ENCODE results near the gene ADAMTS7. TPM values are rescaled to one million over a fixed set of nuclear protein-coding genes. Genes with fewer than 3 reads are reported as not detected.
A peak's percentile ranks its signal among the peaks of the same experiment; 100 is the strongest.

ADAMTS7 gene
- total and polyA plus RNA-seq, 2 donors (not counting 1 experiment from before 2014, with no cell fraction given) = 7.9 TPM

GRCh38 chr15:78828920-78829319, 17.7 kb upstream of the ADAMTS7 start:
- TF ChIP-seq EZH2 (IDR thresholded peaks at IDR 0.05; ENCODE audit: low read length, missing control alignments) = no peak
- TF ChIP-seq CTCF (conservative IDR thresholded peaks at IDR 0.05 in 1 of 2, IDR thresholded peaks at IDR 0.05 in 1 of 2; ENCODE audit: low read depth in 1 of 2, low read length in 2 of 2) = no peak
- no peak overlapping the region for H2AFZ ChIP-seq (ENCODE audit: low read length)
- DNase-seq (ENCODE audit: low read depth in 2 of 2) = no peak

GRCh38 chr15:78822514-78822913, 11.2 kb upstream of the ADAMTS7 start:
- Histone ChIP-seq H3K9me3 (ENCODE audit: control insufficient read depth, insufficient read depth, low read depth, low read length) (no peaks in the 10 kb centered on the region), H3K27ac (ENCODE audit: insufficient read depth, low read length) (no peak overlapping the region), H3K4me2 (ENCODE audit: extremely low read depth, insufficient read depth, low read length) (no peak overlapping the region), H4K20me1 (ENCODE audit: control insufficient read depth, extremely low read depth, insufficient read depth, low read length) (no peaks in the 10 kb centered on the region), H3K36me3 (ENCODE audit: control insufficient read depth, insufficient read depth, low read length) (no peaks in the 10 kb centered on the region), H3K79me2 (ENCODE audit: control insufficient read depth, insufficient read depth, low read length) (no peaks in the 10 kb centered on the region), H3K27me3 (ENCODE audit: control insufficient read depth, insufficient read depth, low read length) (no peaks in the 10 kb centered on the region), H3K4me3 (replicated peaks in 1 of 4; ENCODE audit: control extremely low read depth in 1 of 4, insufficient read depth in 1 of 4, low read depth in 3 of 4, low read length in 4 of 4) (no peak overlapping the region), H2AFZ (ENCODE audit: low read length) (no peak overlapping the region), H3K9ac (ENCODE audit: insufficient read depth, low read length) (no peak overlapping the region), H3K4me1 (ENCODE audit: control insufficient read depth, extremely low read depth, insufficient read depth, low read length) (no peaks in the 10 kb centered on the region)
- TF ChIP-seq EZH2 (IDR thresholded peaks at IDR 0.05; ENCODE audit: low read length, missing control alignments) (no peak), CTCF (conservative IDR thresholded peaks at IDR 0.05 in 1 of 2, IDR thresholded peaks at IDR 0.05 in 1 of 2; ENCODE audit: low read depth in 1 of 2, low read length in 2 of 2) (no peak)
- no peak for DNase-seq (ENCODE audit: low read depth in 2 of 2)

More at GRCh38 chr15:78828920-78829319, 17.7 kb upstream of the ADAMTS7 start:
- Histone ChIP-seq H3K9me3 (ENCODE audit: control insufficient read depth, insufficient read depth, low read depth, low read length) (no peaks in the 10 kb centered on the region), H3K4me2 (ENCODE audit: extremely low read depth, insufficient read depth, low read length) (no peak overlapping the region), H4K20me1 (ENCODE audit: control insufficient read depth, extremely low read depth, insufficient read depth, low read length) (no peaks in the 10 kb centered on the region), H3K27me3 (ENCODE audit: control insufficient read depth, insufficient read depth, low read length) (no peaks in the 10 kb centered on the region), H3K4me1 (ENCODE audit: control insufficient read depth, extremely low read depth, insufficient read depth, low read length) (no peaks in the 10 kb centered on the region), H3K9ac (ENCODE audit: insufficient read depth, low read length) (no peak overlapping the region), H3K27ac (ENCODE audit: insufficient read depth, low read length) (no peak overlapping the region), H3K36me3 (ENCODE audit: control insufficient read depth, insufficient read depth, low read length) (no peaks in the 10 kb centered on the region), H3K4me3 (replicated peaks in 1 of 4; ENCODE audit: control extremely low read depth in 1 of 4, insufficient read depth in 1 of 4, low read depth in 3 of 4, low read length in 4 of 4) (no peak overlapping the region), H3K79me2 (ENCODE audit: control insufficient read depth, insufficient read depth, low read length) (no peaks in the 10 kb centered on the region)

GRCh38 chr15:78811825-78812183, 540 bp upstream of the ADAMTS7 start:
- Histone ChIP-seq H3K4me2 (ENCODE audit: extremely low read depth, insufficient read depth, low read length) (peak overlapping the region; percentile 82), H3K27me3 (ENCODE audit: control insufficient read depth, insufficient read depth, low read length) (peaks cover 3% of the 10 kb centered on the region), H3K9me3 (ENCODE audit: control insufficient read depth, insufficient read depth, low read depth, low read length) (no peaks in the 10 kb centered on the region), H3K79me2 (ENCODE audit: control insufficient read depth, insufficient read depth, low read length) (no peaks in the 10 kb centered on the region), H3K4me1 (ENCODE audit: control insufficient read depth, extremely low read depth, insufficient read depth, low read length) (peaks cover 10% of the 10 kb centered on the region), H3K9ac (ENCODE audit: insufficient read depth, low read length) (peak overlapping the region; percentile 71), H3K27ac (ENCODE audit: insufficient read depth, low read length) (peak overlapping the region; percentile 61), H3K36me3 (ENCODE audit: control insufficient read depth, insufficient read depth, low read length) (no peaks in the 10 kb centered on the region), H4K20me1 (ENCODE audit: control insufficient read depth, extremely low read depth, insufficient read depth, low read length) (no peaks in the 10 kb centered on the region), H2AFZ (ENCODE audit: low read length) (peak overlapping the region; percentile 91), H3K4me3 (replicated peaks in 1 of 4; ENCODE audit: control extremely low read depth in 1 of 4, insufficient read depth in 1 of 4, low read depth in 3 of 4, low read length in 4 of 4) (peak overlapping the region; percentile 26 to 69 (median 32))
- DNase-seq (ENCODE audit: low read depth in 2 of 2) = no peak
- no peak for TF ChIP-seq EZH2 (IDR thresholded peaks at IDR 0.05; ENCODE audit: low read length, missing control alignments)
- TF ChIP-seq CTCF (conservative IDR thresholded peaks at IDR 0.05 in 1 of 2, IDR thresholded peaks at IDR 0.05 in 1 of 2; ENCODE audit: low read depth in 1 of 2, low read length in 2 of 2) = no peak

All from fibroblast of lung (primary cell).